ENCODE measurements around the gene PGM2L1. TPM values are rescaled to one million over a fixed set of nuclear protein-coding genes. Genes with fewer than 3 reads are reported as not detected.

PGM2L1 gene
- total and polyA plus RNA-seq, 12 donors = 0.81 to 2.5 (median 1.5) TPM

DNA sequence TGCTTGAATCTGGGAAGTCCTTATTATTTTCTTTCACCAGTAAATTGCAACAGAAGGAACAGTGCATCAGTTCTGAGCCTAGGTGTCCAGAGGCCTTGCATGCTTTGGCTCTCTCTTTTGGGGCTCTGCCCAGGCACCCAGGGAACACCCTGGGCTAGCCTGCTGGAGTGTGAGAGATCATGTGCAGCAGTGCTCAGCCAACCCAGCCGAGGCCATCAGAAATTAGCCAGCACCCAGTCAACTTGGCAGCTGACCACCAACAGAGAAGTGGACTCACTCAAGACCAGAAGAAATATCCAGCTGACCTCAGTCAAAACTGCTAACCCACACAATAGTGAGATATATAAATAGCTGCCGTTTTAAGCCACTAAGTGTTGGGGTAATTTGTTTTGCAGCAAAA is 75.6 kb downstream of the PGM2L1 start:
- ATAC-seq = peak; percentile 48 to 92 (median 76)

DNA sequence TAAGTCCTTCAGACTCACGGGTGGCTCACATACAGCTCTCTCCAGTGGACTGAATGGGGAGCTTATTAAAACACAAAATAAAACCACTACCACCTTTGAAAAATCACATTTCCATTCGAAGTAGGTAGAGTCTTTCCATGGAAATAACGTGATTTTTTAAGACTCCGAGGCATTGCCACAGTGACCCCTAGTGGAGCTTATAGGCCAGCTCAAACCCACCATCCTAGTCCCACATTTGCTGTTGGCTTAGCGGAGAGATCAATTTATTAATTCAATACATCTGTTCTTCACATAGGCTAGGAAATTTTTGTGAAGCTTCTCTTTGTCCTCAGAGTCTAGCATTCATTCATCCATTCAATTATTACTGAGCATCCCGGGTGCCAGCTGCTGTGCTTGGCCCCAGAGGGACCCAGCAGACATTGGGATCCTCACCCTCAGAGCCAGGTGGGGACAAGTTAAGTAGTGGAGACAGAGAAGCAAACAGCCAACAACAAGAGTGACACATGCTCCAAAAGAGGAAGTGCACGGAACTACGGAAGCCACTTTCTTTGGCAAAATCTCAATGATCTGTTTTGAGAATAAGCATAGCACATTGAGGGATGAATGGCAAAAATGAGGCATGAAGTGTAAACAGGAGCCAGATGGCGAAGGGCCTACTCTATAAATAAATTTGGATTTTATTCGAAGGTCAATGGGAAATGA is 76.6 kb downstream of the PGM2L1 start:
- Histone ChIP-seq H3K36me3 (no peaks in the 10 kb centered on the region), H3K4me3 (no peak overlapping the region), H3K27ac (peak overlapping the region in 2 of 10 donors; percentile 19 to 48), H3K9me3 (peaks cover 0 to 32% (median 7%) of the 10 kb centered on the region in 11 donors), H3K4me1 (peaks cover 9 to 49% (median 33%) of the 10 kb centered on the region in 9 donors), H3K27me3 (no peaks in the 10 kb centered on the region)
- peak in 1 of 2 donors; percentile 29 for DNase-seq
- TF ChIP-seq, protein P1, sequence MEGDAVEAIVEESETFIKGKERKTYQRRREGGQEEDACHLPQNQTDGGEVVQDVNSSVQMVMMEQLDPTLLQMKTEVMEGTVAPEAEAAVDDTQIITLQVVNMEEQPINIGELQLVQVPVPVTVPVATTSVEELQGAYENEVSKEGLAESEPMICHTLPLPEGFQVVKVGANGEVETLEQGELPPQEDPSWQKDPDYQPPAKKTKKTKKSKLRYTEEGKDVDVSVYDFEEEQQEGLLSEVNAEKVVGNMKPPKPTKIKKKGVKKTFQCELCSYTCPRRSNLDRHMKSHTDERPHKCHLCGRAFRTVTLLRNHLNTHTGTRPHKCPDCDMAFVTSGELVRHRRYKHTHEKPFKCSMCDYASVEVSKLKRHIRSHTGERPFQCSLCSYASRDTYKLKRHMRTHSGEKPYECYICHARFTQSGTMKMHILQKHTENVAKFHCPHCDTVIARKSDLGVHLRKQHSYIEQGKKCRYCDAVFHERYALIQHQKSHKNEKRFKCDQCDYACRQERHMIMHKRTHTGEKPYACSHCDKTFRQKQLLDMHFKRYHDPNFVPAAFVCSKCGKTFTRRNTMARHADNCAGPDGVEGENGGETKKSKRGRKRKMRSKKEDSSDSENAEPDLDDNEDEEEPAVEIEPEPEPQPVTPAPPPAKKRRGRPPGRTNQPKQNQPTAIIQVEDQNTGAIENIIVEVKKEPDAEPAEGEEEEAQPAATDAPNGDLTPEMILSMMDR (IDR thresholded peaks at IDR 0.05) = peak; percentile 11 to 65 (median 52)
- peak in 5 of 8 donors; percentile 21 to 44 (median 42) for ATAC-seq
- WGBS, 2 donors = 33% methylated on average over 10 of the region's 10 CpGs
- intact Hi-C loops (cut with DNase I) = loop anchor here in 6 of 10 donors (2.0 to 10.0 kb wide), 3 partner anchors 64 to 67 kb away; no protein-coding TSS in a partner anchor

More for the DNA sequence above, 75.6 kb downstream of the PGM2L1 start:
- WGBS, 2 donors = 31 to 37% methylated on average over 2 of the region's 2 CpGs
- Histone ChIP-seq H3K9me3 (peaks cover 0 to 21% (median 0%) of the 10 kb centered on the region in 11 donors), H3K27me3 (no peaks in the 10 kb centered on the region), H3K4me1 (peaks cover 10 to 52% (median 38%) of the 10 kb centered on the region in 9 donors), H3K4me3 (no peak overlapping the region), H3K36me3 (no peaks in the 10 kb centered on the region), H3K27ac (peak overlapping the region in 3 of 10 donors; percentile 23 to 49 (median 42))
- DNase-seq = peak; percentile 69 to 76
- intact Hi-C loops (cut with DNase I) = loop anchor here in 5 of 10 donors (5.0 to 10.0 kb wide), 2 partner anchors 65 to 68 kb away; no protein-coding TSS in a partner anchor
- TF ChIP-seq, protein P1 (IDR thresholded peaks at IDR 0.05) = no peak

DNA sequence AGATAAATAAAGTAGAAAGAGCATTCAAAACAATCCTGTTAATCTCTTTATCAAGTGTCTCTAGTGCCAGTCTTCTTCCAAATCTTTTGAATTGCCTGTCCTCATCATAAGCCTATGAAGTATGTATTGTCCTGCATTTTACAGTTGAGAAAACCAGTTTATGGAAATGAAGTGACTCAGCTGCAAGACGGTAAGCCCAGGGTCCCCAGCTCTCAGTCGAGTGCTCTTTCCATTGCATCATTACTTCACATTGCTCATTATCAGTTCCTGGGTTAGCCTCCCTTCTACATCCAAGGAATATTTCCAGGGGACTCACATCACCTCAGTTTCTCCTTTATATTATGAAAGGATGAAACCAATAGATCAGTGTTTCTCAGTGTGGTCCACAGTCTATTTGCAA is 77.7 kb downstream of the PGM2L1 start:
- no peak overlapping the region for H3K27ac ChIP-seq
- TF ChIP-seq, protein P1 (IDR thresholded peaks at IDR 0.05) = no peak
- H3K36me3 ChIP-seq = no peaks in the 10 kb centered on the region
- ATAC-seq (no peak), DNase-seq (no peak)
- 74 to 84% methylated on average over 2 of the region's 2 CpGs for WGBS, 2 donors
- H3K27me3 ChIP-seq = no peaks in the 10 kb centered on the region
- intact Hi-C loops (cut with DNase I) = loop anchor here in 6 of 10 donors (2.0 to 10.0 kb wide), 3 partner anchors 63 to 66 kb away; no protein-coding TSS in a partner anchor
- peaks cover 0 to 42% (median 15%) of the 10 kb centered on the region in 11 donors for H3K9me3 ChIP-seq
- H3K4me1 ChIP-seq = peaks cover 0 to 38% (median 23%) of the 10 kb centered on the region in 9 donors
- H3K4me3 ChIP-seq = no peak overlapping the region

DNA sequence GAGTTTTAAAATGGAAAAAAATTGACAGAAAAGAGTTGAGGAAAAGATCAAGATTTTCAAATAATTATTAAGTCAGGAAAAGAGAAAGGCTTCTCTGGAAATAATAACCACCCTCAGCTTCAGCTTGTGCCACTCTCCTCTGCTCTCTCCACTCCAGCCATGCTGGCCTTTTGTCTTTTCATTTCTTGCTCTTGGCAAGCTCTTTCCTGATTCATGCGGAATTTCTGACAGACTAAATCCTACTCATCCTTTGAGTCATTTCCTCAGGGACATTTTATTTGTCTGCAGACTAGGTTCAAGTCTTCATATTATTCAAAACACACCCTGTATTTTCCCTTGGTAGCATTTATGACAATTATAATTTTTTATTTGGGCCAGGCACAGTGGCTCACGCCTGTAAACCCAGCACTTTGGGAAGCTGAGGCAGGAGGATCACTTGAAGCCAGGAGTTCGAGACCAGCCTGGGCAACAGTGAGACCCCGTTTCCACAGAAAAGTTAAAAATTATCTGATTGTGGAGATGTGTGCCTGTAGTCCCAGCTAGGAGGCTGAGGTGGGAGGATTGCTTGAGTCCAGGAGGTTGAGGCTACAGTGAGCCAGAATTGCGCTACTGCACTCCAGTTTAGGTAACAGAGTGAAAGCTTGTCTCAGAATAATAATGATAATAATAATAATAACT is 79.0 kb downstream of the PGM2L1 start:
- DNase-seq = no peak
- no peak overlapping the region for H3K4me3 ChIP-seq
- H3K4me1 ChIP-seq = peaks cover 0 to 35% (median 19%) of the 10 kb centered on the region in 9 donors
- WGBS, 2 donors = 68 to 74% methylated on average over 5 of the region's 5 CpGs
- TF ChIP-seq, protein P1 (IDR thresholded peaks at IDR 0.05) = no peak
- no peaks in the 10 kb centered on the region for H3K36me3 ChIP-seq
- intact Hi-C loops (cut with DNase I) = no loop called here
- peaks cover 0 to 30% (median 15%) of the 10 kb centered on the region in 11 donors for H3K9me3 ChIP-seq
- peak overlapping the region in 2 of 10 donors; percentile 45 to 73 for H3K27ac ChIP-seq
- H3K27me3 ChIP-seq = no peaks in the 10 kb centered on the region
- peak in 2 of 8 donors; percentile 41 to 43 for ATAC-seq

All from heart right ventricle (tissue), 16 donors.